HG03066 (cell line): ENCODE data around the gene CAPN10.

Experiments
- ATAC-seq: cut with Tn5 transposase; IDR thresholded peaks from one replicate; pipeline ENCODE4 v1.9.1; 2021; ENCODE audit warnings: low read depth; ENCODE audit not compliant: unreplicated experiment

Gene CAPN10

DNA sequence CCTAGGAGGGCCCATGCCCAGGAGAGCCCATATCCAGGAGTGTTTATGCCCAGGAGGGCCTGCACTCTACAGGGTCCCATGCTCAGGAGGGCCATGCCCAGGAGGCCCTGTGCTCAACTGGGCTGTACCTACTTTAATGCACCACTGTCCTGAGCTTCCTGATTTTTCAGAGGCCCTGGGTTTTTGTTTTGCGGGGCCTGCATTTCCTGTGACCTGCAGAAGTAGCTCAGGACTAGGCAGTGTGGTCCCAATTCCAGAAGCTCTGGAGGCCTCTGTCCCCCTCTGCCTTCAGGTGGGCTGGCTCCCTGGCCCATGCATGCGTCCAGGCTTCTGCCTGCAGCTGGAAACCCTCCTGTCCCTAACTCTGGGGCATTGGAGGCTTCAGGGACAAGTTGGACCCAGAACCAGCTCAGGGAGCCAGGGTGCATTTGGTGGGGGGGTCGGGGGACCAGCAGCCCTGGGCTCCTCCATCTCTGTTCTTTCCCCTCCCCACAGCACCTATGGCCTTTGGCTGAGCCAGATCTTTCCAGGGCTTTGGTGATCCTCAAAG is 49.5 kb downstream of the CAPN10 start:
- no peak for ATAC-seq

DNA sequence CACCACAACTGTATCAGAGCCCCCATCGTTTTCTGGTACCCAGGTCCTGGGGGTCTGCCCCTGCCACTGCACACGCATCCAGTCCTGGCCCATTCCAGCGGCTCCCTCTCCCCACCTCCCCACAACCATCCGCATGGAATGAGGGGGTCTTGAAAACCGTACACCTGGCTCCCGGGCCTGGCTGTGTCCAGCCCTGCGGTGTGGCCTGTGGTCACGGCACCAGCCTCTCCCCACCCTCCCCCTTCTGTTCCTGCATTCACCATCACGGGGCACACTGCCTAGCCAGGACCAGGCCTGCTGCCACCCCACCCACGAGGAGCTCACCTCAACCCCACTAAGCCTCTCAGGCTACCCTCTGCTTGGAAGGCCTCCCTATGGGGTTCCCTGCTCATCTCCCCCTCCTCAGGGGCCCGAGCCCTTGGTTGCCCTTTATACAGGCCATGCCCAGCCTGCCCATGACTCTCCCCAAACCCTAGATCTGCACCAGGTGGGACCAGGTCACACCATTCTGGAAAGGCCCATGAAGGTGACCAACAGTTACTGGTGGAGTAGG is 50.1 kb downstream of the CAPN10 start:
- ATAC-seq: no peak

DNA sequence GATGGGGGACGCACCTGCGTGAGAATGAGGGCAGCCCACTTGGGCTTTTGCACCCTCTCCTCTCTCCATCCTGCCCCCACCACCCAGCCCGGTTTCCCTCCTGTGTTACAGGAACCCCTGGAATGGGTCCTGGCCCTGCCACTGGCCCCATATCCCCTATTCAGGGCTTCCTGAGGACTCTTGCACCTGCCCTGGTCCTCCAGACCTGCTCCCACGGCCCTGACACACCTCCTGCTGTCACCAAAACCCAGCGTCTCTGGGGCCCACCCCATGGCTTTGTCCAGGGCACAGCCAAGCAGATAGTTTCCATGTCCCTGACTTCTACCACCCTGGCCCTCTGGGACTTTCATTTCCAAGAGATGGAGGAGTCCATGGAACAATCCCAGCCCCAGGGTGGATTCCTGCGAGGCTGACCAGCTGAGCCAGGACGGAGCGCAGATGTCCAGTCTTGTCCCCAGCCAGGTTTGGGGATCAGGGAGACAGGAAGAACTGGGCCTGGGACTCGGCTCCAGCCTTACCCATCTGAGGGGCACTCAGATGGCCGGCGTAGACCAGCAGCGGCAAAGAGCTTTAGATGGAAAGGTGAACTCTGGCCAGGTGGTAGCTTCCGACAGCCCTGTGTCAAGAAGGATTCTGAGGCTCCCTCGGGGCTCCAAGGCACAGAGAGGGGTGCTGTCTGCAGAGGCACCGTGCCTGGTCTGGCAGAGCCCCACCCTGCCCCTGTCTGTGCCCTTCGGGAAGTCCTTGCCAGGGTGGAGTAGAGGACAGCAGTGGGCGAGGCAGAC is 50.8 kb downstream of the CAPN10 start:
- ATAC-seq: no peak

- ATAC-seq: no peak
These were observed 51.4 kb downstream of the CAPN10 start for GRCh38 chr2:240637901-240638345.

- no peak for ATAC-seq
These were observed 52.1 kb downstream of the CAPN10 start for GRCh38 chr2:240638512-240639160.

DNA sequence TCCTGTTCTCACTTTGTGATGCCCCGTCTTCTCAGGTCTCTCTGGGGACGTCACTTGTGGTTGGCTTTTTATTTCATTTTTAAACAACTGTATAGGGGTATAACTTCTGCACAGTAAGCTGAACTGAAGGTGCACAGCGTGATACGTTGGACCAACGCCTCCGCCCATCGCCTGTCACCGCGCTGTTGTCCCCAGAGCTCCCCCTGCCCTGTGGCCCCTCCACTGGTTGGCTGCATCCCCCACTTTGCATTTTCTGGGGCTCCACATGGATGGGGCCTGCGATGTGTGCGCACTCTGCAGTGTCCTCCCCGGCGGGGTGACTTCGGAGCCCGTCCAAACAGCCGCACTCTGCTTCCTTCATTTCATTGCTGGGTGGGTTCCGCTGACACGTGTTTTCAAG is 53.0 kb downstream of the CAPN10 start:
- ATAC-seq: no peak

GRCh38 chr2:240640939-240641338 is 54.4 kb downstream of the CAPN10 start:
- ATAC-seq: no peak

GRCh38 chr2:240642061-240642805 is 55.7 kb downstream of the CAPN10 start:
- ATAC-seq: no peak

DNA sequence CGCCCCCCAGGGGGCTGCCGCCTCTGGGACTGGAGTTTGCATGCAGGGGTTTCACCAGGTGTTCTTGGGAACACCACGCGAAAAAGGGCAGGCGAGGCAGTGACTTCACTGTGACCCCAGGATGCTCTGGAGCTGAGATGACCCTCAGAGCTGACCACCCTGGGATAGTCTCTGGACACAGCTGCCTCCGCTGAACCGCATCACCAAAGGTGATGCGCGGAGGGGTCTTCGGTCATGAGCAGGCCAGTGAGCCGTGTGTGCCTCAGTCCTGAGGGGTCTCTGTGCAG is 56.2 kb downstream of the CAPN10 start:
- no peak for ATAC-seq

DNA sequence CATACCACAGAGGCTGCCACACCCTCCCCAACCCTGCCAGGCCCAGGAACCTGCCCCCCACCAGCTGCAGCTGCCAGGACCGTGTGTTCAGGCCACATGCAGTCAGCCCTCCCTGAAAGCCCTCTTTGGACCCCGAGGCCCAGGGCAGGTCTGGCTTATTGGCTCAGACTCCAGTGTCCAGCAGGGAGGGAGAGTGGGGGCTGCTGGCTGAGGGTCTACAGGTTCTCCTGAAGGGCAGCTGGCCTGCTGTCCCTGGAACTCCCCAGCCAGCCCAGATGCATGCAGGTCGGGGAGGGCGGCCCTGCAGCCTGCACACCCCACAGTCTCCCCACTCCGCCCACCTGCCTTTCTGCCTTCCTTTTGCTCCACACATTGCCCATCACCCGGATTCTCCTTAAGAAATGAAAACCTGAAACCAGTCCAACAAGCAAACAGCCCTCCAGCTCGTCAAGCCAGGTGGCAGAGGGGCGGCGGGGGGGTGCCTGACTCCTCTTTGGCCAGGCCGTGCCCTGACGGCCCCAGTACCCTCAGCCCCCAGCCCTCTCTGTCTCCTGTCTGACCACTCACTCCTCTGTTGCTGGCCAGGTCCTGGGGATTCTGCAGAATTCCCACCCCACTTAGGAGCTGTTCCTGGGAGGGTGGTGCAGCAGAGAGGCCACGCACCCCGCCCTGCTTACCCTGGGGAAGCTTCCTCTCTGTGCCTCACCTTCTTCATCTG is 56.7 kb downstream of the CAPN10 start:
- no peak for ATAC-seq

DNA sequence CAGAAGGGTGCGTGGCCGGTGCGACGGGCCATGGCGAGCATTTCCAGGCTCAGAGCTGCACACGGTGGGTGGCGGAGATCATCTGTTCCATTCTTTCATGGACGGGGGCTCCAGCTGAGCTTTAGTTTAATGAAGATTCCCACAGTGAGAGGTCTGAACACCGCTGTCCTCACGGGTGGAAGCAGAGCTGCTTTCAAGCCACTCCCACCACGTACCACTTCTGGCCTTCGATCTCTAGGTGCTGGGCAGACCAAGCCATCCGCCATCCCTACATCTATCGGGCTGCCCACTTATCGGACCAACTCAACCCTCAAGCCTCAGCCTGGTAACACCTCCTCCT is 57.2 kb downstream of the CAPN10 start:
- ATAC-seq: no peak

GRCh38 chr2:240644171-240644651 is 57.7 kb downstream of the CAPN10 start:
- ATAC-seq: no peak

DNA sequence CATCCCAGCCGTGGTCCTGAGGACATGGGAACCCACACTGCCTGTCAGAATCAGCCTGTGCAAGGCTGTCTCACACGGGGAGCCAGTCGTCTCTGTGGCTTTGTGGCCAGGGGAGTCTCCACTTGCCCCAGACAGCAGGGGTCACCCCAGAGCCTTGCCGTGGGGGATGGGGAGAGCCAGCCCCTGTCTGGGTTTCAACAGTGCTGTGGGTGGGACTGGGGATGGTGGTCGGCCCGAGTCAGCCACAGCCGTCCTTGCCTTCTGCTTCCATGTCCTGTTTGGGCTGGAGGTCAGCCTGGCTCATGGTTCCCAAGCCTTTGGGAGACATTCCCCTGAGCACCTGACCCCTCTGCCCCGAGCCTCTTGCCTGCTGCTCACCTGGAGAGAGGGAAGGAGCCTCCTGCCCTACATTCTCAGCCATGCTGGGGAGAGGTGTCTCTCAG is 58.3 kb downstream of the CAPN10 start:
- no peak for ATAC-seq

GRCh38 chr2:240645346-240645745 is 58.8 kb downstream of the CAPN10 start:
- ATAC-seq: no peak

GRCh38 chr2:240645801-240646175 is 59.3 kb downstream of the CAPN10 start:
- ATAC-seq: no peak

GRCh38 chr2:240646176-240646899 is 59.8 kb downstream of the CAPN10 start:
- ATAC-seq: no peak

GRCh38 chr2:240646900-240647502 is 60.5 kb downstream of the CAPN10 start:
- no peak for ATAC-seq

DNA sequence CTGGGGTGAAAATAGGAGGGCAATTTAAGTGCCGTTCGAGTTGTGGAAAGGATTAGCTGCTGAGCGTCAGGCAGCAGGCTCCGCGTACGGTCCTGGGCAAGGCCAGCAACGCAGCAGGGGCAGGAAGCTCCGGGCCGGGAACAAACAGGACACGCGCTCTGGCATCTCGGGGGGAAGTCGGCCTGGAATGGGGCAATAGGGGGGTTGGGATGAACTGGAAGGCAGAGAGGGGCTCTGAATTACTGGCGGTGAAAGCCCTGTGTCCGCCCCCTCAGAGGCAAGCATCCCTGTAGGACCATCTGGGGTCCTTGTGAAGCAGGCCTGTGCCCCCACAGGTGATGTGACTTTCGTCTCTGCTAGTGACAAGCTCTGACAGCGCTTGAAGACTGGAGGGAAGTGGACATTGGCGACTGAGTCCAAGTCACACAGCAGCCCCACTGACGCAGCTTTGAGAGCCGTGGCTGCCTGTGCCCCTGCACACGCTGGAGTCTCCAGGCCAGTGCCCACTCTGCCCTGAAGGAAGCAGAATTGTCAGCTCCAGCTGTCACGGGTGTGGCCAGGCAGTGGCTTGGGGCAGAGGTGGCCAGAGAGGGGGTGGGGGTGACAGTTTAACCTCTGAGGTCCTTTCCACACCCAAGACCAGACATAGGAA is 61.1 kb downstream of the CAPN10 start:
- no peak for ATAC-seq

DNA sequence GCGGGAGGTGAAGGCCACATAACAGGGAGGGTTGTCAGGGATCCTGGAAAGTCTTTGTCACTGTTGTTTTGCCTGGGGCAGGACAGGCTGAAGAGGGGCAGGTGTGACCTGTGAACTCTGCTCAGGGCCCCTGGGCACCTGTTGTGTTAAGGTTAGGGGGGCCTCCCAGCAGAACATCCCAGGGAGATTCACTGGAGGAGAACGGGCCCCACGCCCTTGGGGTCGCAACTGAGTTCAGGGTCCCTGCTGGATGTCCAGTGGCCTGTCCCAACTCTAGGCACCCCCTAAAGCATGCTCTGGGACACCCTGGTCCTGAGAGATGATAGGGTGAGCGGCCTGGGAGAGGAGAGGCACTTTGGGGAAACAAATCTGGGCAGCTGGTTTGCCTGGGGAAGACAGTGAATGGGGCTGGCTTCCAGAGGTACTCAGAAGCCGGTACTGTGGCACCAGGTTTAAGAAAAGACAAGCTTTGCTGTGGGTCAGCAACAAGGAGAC is 61.7 kb downstream of the CAPN10 start:
- no peak for ATAC-seq
